ENCODE results near the gene CHN1.

Gene CHN1

DNA sequence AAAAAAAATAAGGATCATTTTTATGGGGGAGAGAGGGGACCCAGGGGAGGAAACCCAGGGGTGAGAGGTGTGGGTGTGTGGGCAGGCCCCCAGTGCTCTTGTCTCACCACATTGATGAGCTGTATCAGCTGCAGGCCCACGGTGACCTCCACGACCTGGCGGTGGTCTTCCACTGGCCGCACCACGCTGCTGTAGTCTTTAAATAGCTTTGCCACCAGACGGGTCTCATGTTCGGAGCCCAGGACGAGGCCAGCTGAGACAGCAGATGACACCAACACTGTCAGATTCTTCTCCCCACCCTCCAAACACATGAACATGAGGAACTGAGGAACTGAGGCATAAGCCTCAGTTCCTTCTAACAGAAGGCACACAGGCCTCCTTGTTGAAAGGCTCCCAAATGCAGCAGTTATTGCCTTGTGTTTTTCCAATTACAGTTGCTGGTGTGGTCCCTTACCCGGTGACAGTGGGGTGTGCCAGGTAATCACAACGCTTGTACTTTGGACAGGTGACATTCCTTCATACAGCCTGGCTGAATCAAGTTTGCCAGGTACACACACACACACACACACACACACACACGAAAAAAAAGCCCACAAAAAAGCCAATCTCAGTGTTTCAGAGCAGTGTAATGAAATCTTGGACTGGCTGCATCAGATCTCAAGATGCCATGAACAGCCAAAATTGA is 245.7 kb downstream of the CHN1 start:
- DNase-seq = no peak

DNA sequence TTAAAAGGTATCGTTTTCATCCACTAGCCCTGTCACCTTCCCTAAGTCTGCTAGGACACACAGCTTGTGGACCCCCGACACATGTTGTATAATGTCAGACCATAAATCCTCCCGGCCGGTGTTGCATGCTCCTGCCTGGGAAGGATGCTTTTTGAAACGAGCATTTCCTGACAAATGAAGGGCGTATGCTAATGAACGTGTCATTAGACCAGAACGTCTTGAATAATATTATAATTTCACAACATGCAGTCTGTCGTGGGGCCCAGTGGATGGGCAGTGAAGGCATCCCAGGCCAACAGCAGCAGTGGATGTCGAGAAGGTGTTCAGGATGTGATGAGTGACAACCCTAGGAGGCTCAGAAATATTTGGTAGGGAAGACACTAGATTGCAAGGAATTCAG is 248.4 kb downstream of the CHN1 start:
- DNase-seq = no peak

DNA sequence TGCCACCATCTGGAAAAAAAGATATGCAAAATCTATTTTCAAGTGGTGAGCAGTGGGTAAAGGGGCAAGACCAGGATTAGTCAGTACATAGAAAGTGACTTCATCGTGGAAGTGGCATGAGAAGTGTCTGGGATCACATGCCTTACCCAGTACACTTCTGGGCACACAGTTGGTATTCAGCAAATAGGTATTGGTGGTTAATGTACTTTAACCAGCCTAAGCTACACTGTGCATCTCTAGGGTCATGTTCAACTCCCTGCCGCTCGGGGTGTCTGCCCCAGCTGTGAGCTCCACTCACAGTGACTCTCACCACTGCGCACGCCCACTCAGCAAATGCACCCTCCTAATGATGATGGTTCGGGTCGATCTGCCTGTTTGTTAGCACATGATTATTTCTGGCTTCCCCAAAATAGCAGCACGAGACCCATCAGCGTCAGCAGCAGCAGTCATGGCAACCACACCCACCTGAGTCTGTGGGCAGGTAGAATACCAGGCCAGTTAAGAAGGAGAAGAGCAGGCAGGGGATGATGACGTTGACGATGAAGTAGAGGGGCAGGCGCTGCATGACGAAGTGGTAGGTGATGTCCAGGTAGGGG is 252.0 kb downstream of the CHN1 start:
- DNase-seq = no peak

DNA sequence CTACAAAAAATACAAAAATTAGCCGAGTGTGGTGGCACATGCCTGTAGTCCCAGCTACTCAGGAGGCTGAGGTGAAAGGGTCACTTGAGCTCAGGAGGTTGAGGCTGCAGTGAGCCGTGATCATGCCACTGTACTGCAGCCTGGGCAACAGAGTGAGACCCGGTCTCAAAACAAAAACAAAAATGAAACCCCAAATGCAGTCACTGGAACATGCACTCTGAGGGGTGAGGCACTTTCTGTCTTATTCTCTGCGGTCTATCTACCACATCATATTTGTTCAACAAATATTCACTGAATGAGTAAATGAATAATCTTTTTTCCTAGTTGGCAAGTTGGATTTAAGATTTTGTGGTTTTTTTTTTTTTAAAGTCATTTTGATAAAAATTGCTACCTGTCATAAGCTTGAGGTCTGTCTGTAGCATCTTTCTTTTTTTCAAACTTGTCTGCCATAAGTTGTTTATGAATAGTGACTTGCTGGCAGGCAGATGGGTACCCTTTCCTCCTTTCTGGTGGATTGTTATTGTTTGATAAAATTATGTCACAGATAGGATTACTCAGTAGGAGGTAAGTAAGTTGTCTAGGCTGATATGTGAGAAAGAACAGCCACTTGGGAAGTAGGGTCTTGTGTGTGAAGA is 252.7 kb downstream of the CHN1 start:
- DNase-seq = peak; percentile 19 to 36

DNA sequence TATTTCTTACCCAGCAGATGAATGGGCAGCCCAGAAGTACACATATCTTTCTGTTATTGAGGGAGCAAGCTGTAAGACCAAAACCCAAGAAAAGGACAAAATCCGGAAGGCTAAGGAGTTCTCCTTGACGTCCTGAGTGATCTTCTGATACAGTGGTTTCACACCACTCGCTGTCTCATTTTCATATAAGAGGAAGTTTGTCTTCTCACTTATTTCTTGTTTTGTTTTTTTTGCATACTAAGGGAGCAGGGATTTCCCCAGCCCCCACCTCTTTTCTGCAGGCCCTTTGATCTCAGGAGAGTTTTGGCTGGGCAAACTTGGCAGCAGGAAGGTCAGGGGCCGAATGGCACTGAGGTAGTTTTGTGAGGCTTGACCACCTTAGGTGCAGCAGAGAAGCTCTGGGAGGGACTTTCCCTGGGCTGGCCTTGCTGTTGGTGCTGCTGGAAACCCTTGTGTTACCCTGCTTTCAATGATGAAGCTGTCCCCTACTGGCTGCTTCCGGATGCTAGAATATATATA is 254.2 kb downstream of the CHN1 start:
- peak; percentile 33 to 49 for DNase-seq

DNA sequence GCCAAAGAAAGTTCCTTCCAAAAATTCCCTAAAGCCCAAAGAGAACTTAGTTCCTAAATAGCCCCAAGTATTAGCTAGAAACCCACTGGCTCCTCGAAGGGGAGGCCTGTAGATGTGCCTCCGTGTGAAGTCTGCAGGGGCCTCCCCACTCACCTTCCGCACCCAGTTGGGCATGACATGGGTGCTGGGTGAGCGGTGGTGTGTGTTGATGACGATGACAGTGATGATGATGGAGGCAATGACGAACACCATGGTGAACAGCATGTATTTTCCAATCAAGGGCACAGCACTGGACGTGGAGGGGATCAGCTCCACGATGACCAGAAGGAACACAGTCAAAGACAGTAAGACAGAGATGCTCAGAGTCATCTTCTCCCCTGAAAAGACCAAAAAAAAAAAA is 255.4 kb downstream of the CHN1 start:
- no peak for DNase-seq

DNA sequence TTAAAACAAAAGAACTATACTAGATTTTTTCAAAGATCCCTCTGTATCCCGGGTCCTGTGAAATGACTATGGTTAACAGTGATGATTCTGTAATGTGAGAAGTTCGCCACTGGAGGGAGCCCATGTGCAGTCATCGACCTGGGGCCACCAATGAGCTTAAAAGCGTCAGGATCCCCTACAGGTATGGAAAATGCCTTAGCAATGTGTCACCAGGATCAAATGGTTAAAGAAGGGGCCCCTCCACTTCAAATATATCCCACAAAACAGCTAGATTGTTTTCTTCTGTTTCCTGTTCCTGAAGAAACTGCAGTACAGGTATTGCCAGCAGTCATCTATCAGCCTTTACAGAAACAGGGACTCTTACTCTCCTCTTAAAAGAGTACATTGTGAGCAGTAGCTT is 256.2 kb downstream of the CHN1 start:
- DNase-seq = peak; percentile 78 to 80
